ENCODE measurements around the gene PRSS36.

DNA sequence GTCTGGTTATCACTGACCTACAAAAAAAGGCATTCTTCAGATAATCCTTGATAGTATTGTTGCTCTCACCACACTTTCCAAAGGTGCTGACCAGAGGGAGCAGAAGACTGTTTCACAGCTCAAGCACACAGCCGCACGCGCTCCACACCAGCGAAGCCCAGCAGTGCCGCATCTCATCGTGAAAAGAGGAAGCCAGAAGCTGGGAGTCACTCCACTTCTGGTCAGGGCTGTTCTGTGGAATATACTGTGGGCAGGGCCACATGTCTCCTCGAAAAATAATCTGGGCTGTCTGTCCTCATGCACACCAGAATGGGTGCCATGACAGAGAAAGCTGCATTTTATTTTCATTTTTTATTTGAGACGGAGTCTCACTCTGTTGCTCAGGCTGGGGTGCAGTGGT, 7.3 kb upstream of the PRSS36 start:
- TF ChIP-seq CTCF (IDR thresholded peaks at IDR 0.05; ENCODE audit: low read depth, low read length, missing input control) = no peak
- no peak for TF ChIP-seq EGR1 (IDR thresholded peaks at IDR 0.05; ENCODE audit: low read depth in 2 of 2)
- no peak for TF ChIP-seq YY1 (IDR thresholded peaks at IDR 0.05)
- no peak for TF ChIP-seq RAD21 (IDR thresholded peaks at IDR 0.05)
- TF ChIP-seq, protein P1, sequence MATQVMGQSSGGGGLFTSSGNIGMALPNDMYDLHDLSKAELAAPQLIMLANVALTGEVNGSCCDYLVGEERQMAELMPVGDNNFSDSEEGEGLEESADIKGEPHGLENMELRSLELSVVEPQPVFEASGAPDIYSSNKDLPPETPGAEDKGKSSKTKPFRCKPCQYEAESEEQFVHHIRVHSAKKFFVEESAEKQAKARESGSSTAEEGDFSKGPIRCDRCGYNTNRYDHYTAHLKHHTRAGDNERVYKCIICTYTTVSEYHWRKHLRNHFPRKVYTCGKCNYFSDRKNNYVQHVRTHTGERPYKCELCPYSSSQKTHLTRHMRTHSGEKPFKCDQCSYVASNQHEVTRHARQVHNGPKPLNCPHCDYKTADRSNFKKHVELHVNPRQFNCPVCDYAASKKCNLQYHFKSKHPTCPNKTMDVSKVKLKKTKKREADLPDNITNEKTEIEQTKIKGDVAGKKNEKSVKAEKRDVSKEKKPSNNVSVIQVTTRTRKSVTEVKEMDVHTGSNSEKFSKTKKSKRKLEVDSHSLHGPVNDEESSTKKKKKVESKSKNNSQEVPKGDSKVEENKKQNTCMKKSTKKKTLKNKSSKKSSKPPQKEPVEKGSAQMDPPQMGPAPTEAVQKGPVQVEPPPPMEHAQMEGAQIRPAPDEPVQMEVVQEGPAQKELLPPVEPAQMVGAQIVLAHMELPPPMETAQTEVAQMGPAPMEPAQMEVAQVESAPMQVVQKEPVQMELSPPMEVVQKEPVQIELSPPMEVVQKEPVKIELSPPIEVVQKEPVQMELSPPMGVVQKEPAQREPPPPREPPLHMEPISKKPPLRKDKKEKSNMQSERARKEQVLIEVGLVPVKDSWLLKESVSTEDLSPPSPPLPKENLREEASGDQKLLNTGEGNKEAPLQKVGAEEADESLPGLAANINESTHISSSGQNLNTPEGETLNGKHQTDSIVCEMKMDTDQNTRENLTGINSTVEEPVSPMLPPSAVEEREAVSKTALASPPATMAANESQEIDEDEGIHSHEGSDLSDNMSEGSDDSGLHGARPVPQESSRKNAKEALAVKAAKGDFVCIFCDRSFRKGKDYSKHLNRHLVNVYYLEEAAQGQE (IDR thresholded peaks at IDR 0.05) = no peak
- TF ChIP-seq JUND (IDR thresholded peaks at IDR 0.05) = no peak
- TF ChIP-seq FOXA1 (IDR thresholded peaks at IDR 0.05) = no peak
- TF ChIP-seq NR2F2 (IDR thresholded peaks at IDR 0.05) = no peak
- TF ChIP-seq RXRA (IDR thresholded peaks at IDR 0.05) = no peak
- TF ChIP-seq GABPA (IDR thresholded peaks at IDR 0.05 in 1 of 2, conservative IDR thresholded peaks at IDR 0.05 in 1 of 2) = no peak
- TF ChIP-seq TAF1 (conservative IDR thresholded peaks at IDR 0.05) = no peak

Measured in liver (tissue), 3 donors.